Gastrocnemius medialis (tissue), 4 donors: Measurements from ENCODE around the gene VIP.

Source experiments
- CTCF ChIP-seq, 5 experiments: fragments of 450-650 bp in 3 of 5; fragments of 200-600 bp in 2 of 5; sonication (generic) in 2 of 5; IDR thresholded peaks in 4 of 5; conservative IDR thresholded peaks in 1 of 5; 1 replicate in 4 of 5; 2 replicates in 1 of 5; pipeline ENCODE4 v1.5.1; 2016 to 2019; ENCODE audit warnings: antibody characterized with exemption in 5 of 5, mild to moderate bottlenecking in 3 of 5, moderate library complexity in 3 of 5
- POLR2A ChIP-seq, 2 donors: fragments of 450-650 bp; IDR thresholded peaks; one replicate each; pipeline ENCODE4 v1.6.1; 2017; ENCODE audit warnings: antibody characterized with exemption in 2 of 2, mild to moderate bottlenecking in 2 of 2, moderate library complexity in 2 of 2

GRCh38 chr6:152734630-152735029, 16.0 kb upstream of the VIP start:
- no peak for TF ChIP-seq POLR2A (IDR thresholded peaks at IDR 0.05)
- TF ChIP-seq CTCF (IDR thresholded peaks at IDR 0.05 in 4 of 5, conservative IDR thresholded peaks at IDR 0.05 in 1 of 5), result no peak
